Loucy (cell line): ENCODE measurements around the gene IMP3.

ENCODE experiments used
- EZH2phosphoT487 ChIP-seq: fragments of 200-600 bp; IDR thresholded peaks from 2 replicates; pipeline ENCODE4 v1.6.1; 2018; ENCODE audit warnings: antibody characterized with exemption, mild to moderate bottlenecking, moderate library complexity, borderline replicate concordance
- TF ChIP-seq, protein P1 (sequence below): fragments of 200-600 bp; sonication (generic); conservative IDR thresholded peaks from 2 replicates; pipeline ENCODE4 v1.5.1; 2014; ENCODE audit warnings: mild to moderate bottlenecking, antibody characterized with exemption, low read length

DNA sequence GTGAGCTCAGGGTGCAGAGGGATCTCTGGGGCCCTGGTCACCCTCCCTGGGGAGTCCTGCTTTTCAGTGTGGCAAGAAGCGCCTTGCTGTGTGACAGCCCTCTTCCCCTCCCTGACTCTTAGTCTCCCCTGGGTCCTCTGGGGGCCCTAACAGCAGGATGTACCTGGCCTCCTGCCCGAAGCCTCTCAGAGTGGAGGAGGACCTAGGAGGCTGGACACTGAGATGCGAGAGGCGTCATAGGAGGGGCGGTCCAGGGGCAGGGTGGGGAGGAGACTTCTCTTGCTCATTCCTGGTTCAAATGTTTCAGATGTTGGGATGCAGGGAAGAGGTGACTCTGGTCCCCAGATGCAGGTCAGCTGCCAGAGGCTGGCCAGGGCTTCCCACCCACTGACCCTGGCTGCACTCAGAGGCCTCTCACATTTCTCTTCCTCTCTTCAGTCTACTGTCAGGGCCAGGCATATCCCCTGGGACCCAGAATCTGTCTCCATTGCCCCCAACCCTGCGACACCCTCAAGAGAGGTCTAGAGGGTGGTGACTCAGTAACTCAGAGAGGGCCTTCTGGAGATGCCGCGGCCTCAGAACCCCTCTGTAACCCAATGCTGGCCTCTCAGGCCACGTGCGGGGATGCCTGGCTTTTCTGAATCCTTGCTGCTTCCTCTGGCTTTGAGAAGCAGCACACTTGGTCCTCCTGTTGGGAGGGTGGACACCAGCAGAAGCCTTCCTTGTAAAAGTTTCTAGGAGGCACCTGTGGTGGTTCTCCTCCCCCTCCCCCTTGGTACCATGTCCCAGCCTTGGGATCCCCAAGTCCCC, 33.6 kb upstream of the IMP3 start:
- TF ChIP-seq, protein P1, sequence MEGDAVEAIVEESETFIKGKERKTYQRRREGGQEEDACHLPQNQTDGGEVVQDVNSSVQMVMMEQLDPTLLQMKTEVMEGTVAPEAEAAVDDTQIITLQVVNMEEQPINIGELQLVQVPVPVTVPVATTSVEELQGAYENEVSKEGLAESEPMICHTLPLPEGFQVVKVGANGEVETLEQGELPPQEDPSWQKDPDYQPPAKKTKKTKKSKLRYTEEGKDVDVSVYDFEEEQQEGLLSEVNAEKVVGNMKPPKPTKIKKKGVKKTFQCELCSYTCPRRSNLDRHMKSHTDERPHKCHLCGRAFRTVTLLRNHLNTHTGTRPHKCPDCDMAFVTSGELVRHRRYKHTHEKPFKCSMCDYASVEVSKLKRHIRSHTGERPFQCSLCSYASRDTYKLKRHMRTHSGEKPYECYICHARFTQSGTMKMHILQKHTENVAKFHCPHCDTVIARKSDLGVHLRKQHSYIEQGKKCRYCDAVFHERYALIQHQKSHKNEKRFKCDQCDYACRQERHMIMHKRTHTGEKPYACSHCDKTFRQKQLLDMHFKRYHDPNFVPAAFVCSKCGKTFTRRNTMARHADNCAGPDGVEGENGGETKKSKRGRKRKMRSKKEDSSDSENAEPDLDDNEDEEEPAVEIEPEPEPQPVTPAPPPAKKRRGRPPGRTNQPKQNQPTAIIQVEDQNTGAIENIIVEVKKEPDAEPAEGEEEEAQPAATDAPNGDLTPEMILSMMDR = no peak
- no peak for TF ChIP-seq EZH2phosphoT487
